K562 (cell line): ENCODE results near the gene DMAC2.

Source experiments
- CTCF ChIP-seq, 3 experiments: IDR thresholded peaks in 2 of 3; conservative IDR thresholded peaks in 1 of 3; 2 replicates each; pipeline ENCODE4 v1.5.1; 2011 to 2012; ENCODE audit warnings: low read length in 3 of 3, mild to moderate bottlenecking in 3 of 3, control low read depth in 2 of 3, improper control_type of control experiment in 1 of 3, inconsistent platforms in 1 of 3, low read depth in 1 of 3, mixed read lengths in 1 of 3, moderate library complexity in 1 of 3; ENCODE audit not compliant: insufficient read depth in 2 of 3
- FOXK2 ChIP-seq, 2 experiments: fragments of 450-650 bp; IDR thresholded peaks in 1 of 2; conservative IDR thresholded peaks in 1 of 2; 2 replicates each; pipeline ENCODE4 v1.6.1; 2016; ENCODE audit warnings: low read depth in 2 of 2, mild to moderate bottlenecking in 1 of 2
- SAP30 ChIP-seq: fragments of 200-600 bp; sonication (generic); IDR thresholded peaks from 2 replicates; pipeline ENCODE4 v1.6.1; 2012; ENCODE audit warnings: borderline replicate concordance, low read depth, mild to moderate bottlenecking, moderate library complexity, low read length, control low read depth, inconsistent platforms; ENCODE audit not compliant: insufficient read depth, poor library complexity, severe bottlenecking
- SMARCA4 ChIP-seq: fragments of 450-650 bp; IDR thresholded peaks from 2 replicates; pipeline ENCODE4 v1.6.1; 2016
- ZBTB33 ChIP-seq: sonication (generic); formaldehyde crosslinking; IDR thresholded peaks from 2 replicates; pipeline ENCODE4 v1.8.1; 2023; ENCODE audit warnings: mild to moderate bottlenecking, missing genetic modification reagents

GRCh38 chr19:41427647-41428480, 11.8 kb downstream of the DMAC2 start:
- TF ChIP-seq CTCF (IDR thresholded peaks at IDR 0.05 in 2 of 3, conservative IDR thresholded peaks at IDR 0.05 in 1 of 3; ENCODE audit: insufficient read depth in 2 of 3, low read depth in 1 of 3, low read length in 3 of 3) (no peak), SAP30 (no peak), SMARCA4 (peak; percentile 72), ZBTB33 (CRISPR knock-in tag) (no peak), FOXK2 (conservative IDR thresholded peaks at IDR 0.05 in 1 of 2, IDR thresholded peaks at IDR 0.05 in 1 of 2; ENCODE audit: low read depth in 2 of 2) (no peak)
